Astrocyte of the cerebellum (primary cell): ENCODE measurements around the gene BIRC7.

ENCODE experiments used
- DNase-seq: peaks from one replicate; pipeline ENCODE4 v3.0.0-alpha.2; 2011; ENCODE audit warnings: low read depth
- H3K4me3 ChIP-seq: 2 replicates; pipeline ENCODE4 v1.5.1; 2011; ENCODE audit warnings: mild to moderate bottlenecking, low read depth, low read length, moderate library complexity
- in situ Hi-C: cut with HindIII; loops from 2 replicates; pipeline ENCODE4 v1.10.0; 2017; ENCODE audit warnings: low sequenced_read_pairs
- TF ChIP-seq, protein P1 (sequence below): IDR thresholded peaks from 2 replicates; pipeline ENCODE4 v1.5.1; 2012; ENCODE audit warnings: low read length, low read depth, moderate library complexity, mild to moderate bottlenecking; ENCODE audit errors: missing control alignments

BIRC7 gene

DNA sequence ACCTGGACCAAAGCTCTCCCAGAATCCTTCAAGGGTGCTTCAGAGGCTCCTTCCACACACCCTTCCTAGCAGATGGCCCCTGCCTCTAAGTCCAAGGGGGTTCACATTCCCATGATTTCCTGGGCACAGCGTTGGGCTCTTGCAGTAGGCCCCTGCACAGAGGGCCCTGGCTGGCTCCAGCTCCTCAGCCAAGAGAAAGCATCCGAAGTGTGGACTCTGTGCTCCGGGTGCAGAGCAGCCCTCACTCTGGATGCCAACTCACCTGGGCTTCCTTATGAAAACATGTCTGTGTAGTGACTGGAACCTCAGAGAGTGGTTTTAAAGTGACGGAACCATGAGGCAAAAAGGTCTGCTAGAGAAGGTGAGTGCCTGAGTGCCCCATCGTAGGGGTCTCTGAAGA, 31.3 kb upstream of the BIRC7 start:
- no peak overlapping the region for H3K4me3 ChIP-seq
- no peak for DNase-seq
- in situ Hi-C loops, result loop anchor here (10.0 to 25.0 kb wide), 2 partner anchors 117 to 190 kb away; no protein-coding TSS in a partner anchor
- TF ChIP-seq, protein P1, sequence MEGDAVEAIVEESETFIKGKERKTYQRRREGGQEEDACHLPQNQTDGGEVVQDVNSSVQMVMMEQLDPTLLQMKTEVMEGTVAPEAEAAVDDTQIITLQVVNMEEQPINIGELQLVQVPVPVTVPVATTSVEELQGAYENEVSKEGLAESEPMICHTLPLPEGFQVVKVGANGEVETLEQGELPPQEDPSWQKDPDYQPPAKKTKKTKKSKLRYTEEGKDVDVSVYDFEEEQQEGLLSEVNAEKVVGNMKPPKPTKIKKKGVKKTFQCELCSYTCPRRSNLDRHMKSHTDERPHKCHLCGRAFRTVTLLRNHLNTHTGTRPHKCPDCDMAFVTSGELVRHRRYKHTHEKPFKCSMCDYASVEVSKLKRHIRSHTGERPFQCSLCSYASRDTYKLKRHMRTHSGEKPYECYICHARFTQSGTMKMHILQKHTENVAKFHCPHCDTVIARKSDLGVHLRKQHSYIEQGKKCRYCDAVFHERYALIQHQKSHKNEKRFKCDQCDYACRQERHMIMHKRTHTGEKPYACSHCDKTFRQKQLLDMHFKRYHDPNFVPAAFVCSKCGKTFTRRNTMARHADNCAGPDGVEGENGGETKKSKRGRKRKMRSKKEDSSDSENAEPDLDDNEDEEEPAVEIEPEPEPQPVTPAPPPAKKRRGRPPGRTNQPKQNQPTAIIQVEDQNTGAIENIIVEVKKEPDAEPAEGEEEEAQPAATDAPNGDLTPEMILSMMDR, result no peak

DNA sequence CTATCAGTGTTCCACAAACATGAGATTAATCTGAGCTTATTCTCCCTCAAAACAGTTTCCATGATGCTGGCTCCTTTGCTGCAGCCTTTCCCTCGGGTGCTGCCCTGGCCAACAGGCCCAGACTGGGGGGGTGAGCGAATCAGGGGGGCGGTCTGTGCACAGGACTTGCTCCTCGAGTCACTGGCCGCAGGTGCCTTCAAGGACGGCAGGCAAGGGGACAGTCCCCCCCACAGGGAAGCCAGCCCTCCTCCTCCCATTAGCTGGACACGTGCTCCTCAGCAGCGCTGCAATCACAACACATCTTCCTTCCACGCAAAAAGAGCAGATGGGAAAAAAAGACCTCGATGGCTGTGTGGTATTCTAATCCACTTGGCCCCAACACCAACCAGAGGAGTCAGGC, 29.8 kb upstream of the BIRC7 start:
- no peak overlapping the region for H3K4me3 ChIP-seq
- TF ChIP-seq, protein P1, result no peak
- in situ Hi-C loops, result loop anchor here (10.0 to 25.0 kb wide), 2 partner anchors 119 to 189 kb away; no protein-coding TSS in a partner anchor
- DNase-seq, result no peak

DNA sequence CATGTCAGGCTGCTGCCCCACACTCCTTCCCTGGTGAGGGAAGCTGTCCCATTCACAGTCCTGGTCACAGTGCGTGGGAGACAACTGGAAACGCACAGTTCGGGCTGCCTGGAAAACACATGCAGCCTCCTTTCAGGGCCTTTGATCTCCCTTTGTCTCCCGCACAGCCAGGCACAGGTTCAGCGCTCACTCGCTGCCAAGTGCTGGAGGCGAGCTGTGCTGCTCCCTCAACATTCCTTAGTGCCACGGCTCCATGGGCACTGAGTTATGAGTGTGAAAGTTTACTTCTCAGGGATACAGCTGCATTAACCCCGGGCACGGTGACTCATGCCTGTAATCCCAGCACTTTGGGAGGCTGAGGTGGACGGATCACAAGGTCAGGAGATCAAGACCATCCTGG, 28.8 kb upstream of the BIRC7 start:
- TF ChIP-seq, protein P1, result no peak
- DNase-seq, result peak; percentile 12
- in situ Hi-C loops, result loop anchor here (10.0 to 25.0 kb wide), 2 partner anchors 120 to 188 kb away; no protein-coding TSS in a partner anchor
- no peak overlapping the region for H3K4me3 ChIP-seq

DNA sequence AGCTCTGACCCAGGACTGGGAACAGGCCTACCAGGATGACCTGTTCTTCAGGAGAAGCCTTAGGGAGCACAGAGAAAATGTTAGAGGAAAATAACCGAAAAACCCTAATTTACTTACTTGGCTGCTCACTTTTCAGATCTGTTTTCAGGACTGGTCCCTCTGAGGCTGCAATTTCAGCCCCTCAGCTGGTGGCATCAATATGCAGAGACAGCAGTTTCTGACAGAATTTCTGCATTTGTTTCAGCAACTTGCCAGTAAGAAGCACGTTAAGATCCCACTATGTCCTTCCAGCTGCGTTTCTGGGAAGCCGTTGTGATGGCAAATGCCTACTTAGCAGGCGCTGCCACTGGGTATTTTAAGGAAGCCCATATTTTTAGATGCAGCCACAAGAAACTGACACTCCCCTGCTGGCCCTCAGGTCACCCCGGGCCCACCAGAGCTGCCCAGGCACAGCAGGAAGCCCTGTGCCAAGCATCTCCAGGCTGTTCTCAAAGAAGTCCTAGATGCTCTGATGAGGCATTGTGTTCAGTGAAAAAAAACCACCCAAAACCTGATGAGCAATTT, 27.3 kb upstream of the BIRC7 start:
- TF ChIP-seq, protein P1, result no peak
- in situ Hi-C loops, result loop anchor here (10.0 to 25.0 kb wide), 2 partner anchors 121 to 186 kb away; no protein-coding TSS in a partner anchor
- no peak for DNase-seq
- H3K4me3 ChIP-seq, result no peak overlapping the region

DNA sequence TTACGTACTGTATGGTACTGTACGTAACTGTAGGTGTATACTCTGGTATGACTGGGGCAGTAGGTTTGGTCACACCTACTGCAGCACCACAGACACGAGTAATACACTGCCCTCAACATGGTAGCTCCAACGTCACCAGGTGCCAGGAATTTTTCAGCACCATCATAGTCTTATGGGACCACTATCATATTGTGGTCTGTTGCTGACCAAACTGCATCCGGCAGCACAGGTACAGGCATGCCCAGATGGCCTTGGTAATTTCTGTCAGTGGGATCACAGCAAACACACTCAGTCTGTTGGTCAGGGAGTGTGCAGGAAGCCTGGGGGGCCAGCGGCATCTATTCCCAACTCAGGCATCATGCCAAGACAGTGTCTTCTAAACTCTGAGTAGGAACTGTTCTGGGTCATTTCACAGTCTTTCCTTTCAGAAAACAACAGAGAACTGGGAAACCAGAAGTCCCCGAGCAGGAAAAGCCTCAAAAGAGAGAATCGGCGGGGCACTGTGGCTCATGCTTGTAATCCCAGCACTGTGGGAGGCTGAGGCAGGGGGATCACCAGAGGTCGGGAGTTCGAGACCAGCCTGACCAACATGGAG, 25.6 kb upstream of the BIRC7 start:
- H3K4me3 ChIP-seq, result no peak overlapping the region
- TF ChIP-seq, protein P1, result no peak
- in situ Hi-C loops, result loop anchor here (25.0 kb wide), 1 partner anchor 123 kb away; no protein-coding TSS in a partner anchor
- DNase-seq, result no peak

DNA sequence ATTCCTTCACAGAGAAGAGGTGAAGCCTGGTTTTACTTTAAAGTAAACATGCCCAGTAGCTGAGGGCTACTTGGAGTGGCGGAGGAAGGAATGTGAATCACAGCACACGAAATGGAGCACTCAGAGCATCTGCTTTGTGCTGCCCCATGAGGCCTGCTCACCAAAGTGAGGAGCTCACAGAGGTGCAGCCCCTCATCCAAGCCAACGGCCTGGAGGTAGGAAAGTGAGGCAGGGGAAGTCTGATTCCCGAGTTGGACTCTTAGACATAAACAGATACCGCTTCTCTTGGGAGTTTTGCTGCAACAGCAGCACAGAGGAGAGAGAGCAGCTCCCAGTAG, 23.3 kb upstream of the BIRC7 start:
- in situ Hi-C loops, result loop anchor here (25.0 kb wide), 1 partner anchor 125 kb away; no protein-coding TSS in a partner anchor
- DNase-seq, result no peak
- TF ChIP-seq, protein P1, result no peak
- H3K4me3 ChIP-seq, result no peak overlapping the region
